Activated T-helper 1 cell treated with anti-CD3 and anti-CD28 coated beads, Interleukin-12 subunit alpha, Interleukin-12 subunit beta, Interleukin-2, Interleukin-4 antibody, amounts not matched to agents 30 ng/mL and 10 ng/mL and 1 ng/mL, durations not matched to agents 14 hours and 24 hours and 36 hours (primary cell): ENCODE results near the gene ZNF653. TPM values are rescaled to one million over a fixed set of nuclear protein-coding genes. Genes with fewer than 3 reads are reported as not detected.
"Not testable (repeated sequence)": the region's sequence is repeated elsewhere in the genome, so short reads cannot be mapped to it uniquely, and the experiment has no call there.

ENCODE experiments used
- DNase-seq: peaks from one replicate; pipeline ENCODE4 v3.0.0; 2021; ENCODE audit warnings: low spot score
- H3K27ac Mint-ChIP-seq: one replicate; pipeline ENCODE4 v1.8.0; 2021; ENCODE audit warnings: mild to moderate bottlenecking, mixed read lengths
- H3K27me3 Mint-ChIP-seq: one replicate; pipeline ENCODE4 v1.8.0; 2022; ENCODE audit warnings: mild to moderate bottlenecking, moderate library complexity, mixed read lengths; ENCODE audit not compliant: insufficient read depth
- H3K36me3 Mint-ChIP-seq: one replicate; pipeline ENCODE4 v1.8.0; 2021; ENCODE audit warnings: low read depth, mixed read lengths
- H3K4me1 Mint-ChIP-seq: one replicate; pipeline ENCODE4 v1.8.0; 2021; ENCODE audit warnings: low read depth, mixed read lengths
- H3K4me3 Mint-ChIP-seq: one replicate; pipeline ENCODE4 v1.8.0; 2021; ENCODE audit warnings: mild to moderate bottlenecking, moderate library complexity, mixed read lengths
- H3K9me3 Mint-ChIP-seq: one replicate; pipeline ENCODE4 v1.8.0; 2021; ENCODE audit warnings: mixed read lengths
- intact Hi-C: fragments of 100-400 bp; cut with micrococcal nuclease; formaldehyde crosslinking; loops from one replicate; pipeline ENCODE4 v1.15.1; 2024
- total RNA-seq: library from RNA; stranded (reverse); gene quantifications from 2 replicates; pipeline ENCODE4 v1.2.3, GENCODE V29; 2022

Gene ZNF653
- total RNA-seq, 1 donor from 2014 or later: 23.1 TPM

- H3K4me1 Mint-ChIP-seq: peaks cover 16% of the 10 kb centered on the region
- no peaks in the 10 kb centered on the region for H3K9me3 Mint-ChIP-seq
- H3K27me3 Mint-ChIP-seq: peaks cover 17% of the 10 kb centered on the region
- intact Hi-C loops: loop anchor here (2.0 to 5.0 kb wide), 3 partner anchors 61 to 346 kb away; partner anchors contain the start of genes CCDC159 and TMEM205
- H3K4me3 Mint-ChIP-seq: no peak overlapping the region
- DNase-seq: no peak
- peak overlapping the region; percentile 88 for H3K27ac Mint-ChIP-seq
- H3K36me3 Mint-ChIP-seq: peaks cover 7% of the 10 kb centered on the region
These were observed 22.1 kb downstream of the ZNF653 start for GRCh38 chr19:11483366-11484111.

- peak overlapping the region; percentile 82 for H3K4me3 Mint-ChIP-seq
- H3K27me3 Mint-ChIP-seq: peaks cover 25% of the 10 kb centered on the region
- H3K9me3 Mint-ChIP-seq: no peaks in the 10 kb centered on the region
- peaks cover 16% of the 10 kb centered on the region for H3K4me1 Mint-ChIP-seq
- peak overlapping the region; percentile 88 for H3K27ac Mint-ChIP-seq
- peak; percentile 84 for DNase-seq
- intact Hi-C loops: loop anchor here (1.0 to 5.0 kb wide), 10 partner anchors 23 to 345 kb away; partner anchors contain the start of genes CCDC159, ELOF1, ODAD3 and PRKCSH
- peaks cover 7% of the 10 kb centered on the region for H3K36me3 Mint-ChIP-seq
These were observed 23.1 kb downstream of the ZNF653 start for GRCh38 chr19:11482384-11483050.

- Mint-ChIP-seq H3K4me1 (peaks cover 16% of the 10 kb centered on the region), H3K27me3 (peaks cover 31% of the 10 kb centered on the region), H3K36me3 (peaks cover 7% of the 10 kb centered on the region), H3K4me3 (peak overlapping the region; percentile 82), H3K9me3 (no peaks in the 10 kb centered on the region), H3K27ac (peak overlapping the region; percentile 78)
- DNase-seq: peak; percentile 77
- intact Hi-C loops: loop anchor here (1.0 to 5.0 kb wide), 10 partner anchors 24 to 344 kb away; partner anchors contain the start of genes CCDC159, ELOF1, ODAD3 and PRKCSH
These were observed 23.9 kb downstream of the ZNF653 start for GRCh38 chr19:11481534-11482383.

GRCh38 chr19:11480715-11481533 lies 24.7 kb downstream of the ZNF653 start, which contains the start of gene ELAVL3:
ELAVL3 (minus strand) TSS chr19:11481046; CDS start chr19:11480608, 438 bp downstream.
- peak within 1 kb of the TSS; percentile 82 for H3K4me3 Mint-ChIP-seq
- intact Hi-C loops: loop anchor here (5.0 kb wide), 2 partner anchors 59 to 344 kb away; no protein-coding TSS in a partner anchor
- H3K27me3 Mint-ChIP-seq: peaks cover 34% of the 10 kb centered on the region
- H3K9me3 Mint-ChIP-seq: no peaks in the 10 kb centered on the region
- peaks cover 16% of the 10 kb centered on the region for H3K4me1 Mint-ChIP-seq
- peak within 1 kb of the TSS; percentile 78 for H3K27ac Mint-ChIP-seq
- peaks cover 7% of the 10 kb centered on the region for H3K36me3 Mint-ChIP-seq
- DNase-seq: no peak

GRCh38 chr19:11479898-11480714 lies 25.5 kb downstream of the ZNF653 start:
- Mint-ChIP-seq H3K4me1 (peaks cover 16% of the 10 kb centered on the region), H3K4me3 (no peak overlapping the region), H3K27ac (no peak overlapping the region), H3K36me3 (peaks cover 5% of the 10 kb centered on the region), H3K9me3 (no peaks in the 10 kb centered on the region), H3K27me3 (peaks cover 34% of the 10 kb centered on the region)
- intact Hi-C loops: loop anchor here (5.0 kb wide), 2 partner anchors 58 to 343 kb away; no protein-coding TSS in a partner anchor
- DNase-seq: no peak

GRCh38 chr19:11479090-11479897 lies 26.3 kb downstream of the ZNF653 start:
- DNase-seq: peak; percentile 17
- Mint-ChIP-seq H3K36me3 (peaks cover 4% of the 10 kb centered on the region), H3K4me1 (peaks cover 16% of the 10 kb centered on the region), H3K4me3 (no peak overlapping the region), H3K27ac (no peak overlapping the region), H3K27me3 (peaks cover 36% of the 10 kb centered on the region), H3K9me3 (no peaks in the 10 kb centered on the region)
- intact Hi-C loops: no loop called here

GRCh38 chr19:11478167-11479089 lies 27.2 kb downstream of the ZNF653 start:
- Mint-ChIP-seq H3K27me3 (peaks cover 36% of the 10 kb centered on the region), H3K4me3 (no peak overlapping the region), H3K4me1 (peaks cover 16% of the 10 kb centered on the region), H3K9me3 (no peaks in the 10 kb centered on the region), H3K27ac (no peak overlapping the region), H3K36me3 (peaks cover 4% of the 10 kb centered on the region)
- no peak for DNase-seq
- intact Hi-C loops: no loop called here

GRCh38 chr19:11475861-11476260 lies 29.8 kb downstream of the ZNF653 start:
- H3K4me1 Mint-ChIP-seq: no peaks in the 10 kb centered on the region
- H3K36me3 Mint-ChIP-seq: peaks cover 1% of the 10 kb centered on the region
- H3K4me3 Mint-ChIP-seq: no peak overlapping the region
- no peaks in the 10 kb centered on the region for H3K9me3 Mint-ChIP-seq
- H3K27me3 Mint-ChIP-seq: peaks cover 32% of the 10 kb centered on the region
- DNase-seq: no peak
- no peak overlapping the region for H3K27ac Mint-ChIP-seq
- intact Hi-C loops: no loop called here

GRCh38 chr19:11475343-11475742 lies 30.3 kb downstream of the ZNF653 start:
- H3K4me1 Mint-ChIP-seq, H3K9me3 Mint-ChIP-seq, H3K27ac Mint-ChIP-seq, H3K4me3 Mint-ChIP-seq, H3K36me3 Mint-ChIP-seq, DNase-seq, intact Hi-C loops: not testable (repeated sequence)
- H3K27me3 Mint-ChIP-seq: peaks cover 32% of the 10 kb centered on the region

GRCh38 chr19:11473725-11474124 lies 31.9 kb downstream of the ZNF653 start:
- H3K36me3 Mint-ChIP-seq: no peaks in the 10 kb centered on the region
- no peak for DNase-seq
- H3K4me1 Mint-ChIP-seq: no peaks in the 10 kb centered on the region
- H3K27me3 Mint-ChIP-seq: peaks cover 26% of the 10 kb centered on the region
- H3K27ac Mint-ChIP-seq: no peak overlapping the region
- intact Hi-C loops: no loop called here
- H3K4me3 Mint-ChIP-seq: no peak overlapping the region
- H3K9me3 Mint-ChIP-seq: no peaks in the 10 kb centered on the region
